GM21515 (cell line): ENCODE measurements around the gene DNAJC5.
"Not testable (repeated sequence)": the region's sequence is repeated elsewhere in the genome, so short reads cannot be mapped to it uniquely, and the experiment has no call there.

Experiments used
- ATAC-seq: cut with Tn5 transposase; IDR thresholded peaks from one replicate; pipeline ENCODE4 v1.9.1; 2021; ENCODE audit not compliant: unreplicated experiment

Gene DNAJC5

DNA sequence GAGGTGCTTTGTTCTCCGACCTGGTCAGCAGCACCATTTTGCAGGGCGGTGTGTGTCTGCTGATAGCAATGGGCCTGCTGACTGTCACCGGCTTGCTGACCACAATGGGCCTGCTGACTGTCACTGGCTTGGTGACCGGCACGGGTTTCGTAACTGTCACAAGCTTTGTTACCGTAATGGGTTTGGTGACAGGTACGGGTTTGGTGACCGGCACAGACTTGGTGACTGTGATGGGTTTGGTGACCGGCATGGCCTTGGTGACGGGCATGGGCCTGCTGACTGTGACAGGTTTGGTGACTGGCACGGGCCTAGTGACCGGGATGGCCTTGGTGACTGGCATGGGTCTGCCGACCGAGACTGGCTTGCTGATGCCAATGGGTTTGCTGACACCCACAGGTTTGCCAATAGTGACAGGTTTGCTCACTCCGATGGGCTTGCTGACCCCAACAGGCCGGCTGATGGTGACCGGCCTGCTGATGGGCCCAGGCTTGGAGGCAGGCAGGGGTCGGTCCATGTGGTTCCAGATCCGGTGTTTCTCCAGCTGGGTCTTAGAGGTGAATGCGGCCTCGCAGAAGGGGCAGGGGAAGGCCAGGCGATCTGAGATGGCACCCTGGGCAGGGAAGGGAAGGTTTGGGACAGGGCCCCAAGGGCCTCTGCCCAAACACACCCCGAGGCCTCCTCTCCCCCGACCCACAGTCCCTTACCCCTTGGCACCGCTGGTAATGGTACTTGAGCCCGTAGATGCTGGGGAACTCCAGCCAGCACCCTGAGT is 71.4 kb downstream of the DNAJC5 start:
- ATAC-seq: no peak

- ATAC-seq: no peak
Observed at GRCh38 chr20:63966944-63967322, 72.0 kb downstream of the DNAJC5 start.

- ATAC-seq: no peak
Observed at GRCh38 chr20:63967330-63968135, 72.6 kb downstream of the DNAJC5 start.

GRCh38 chr20:63968136-63968927 is 73.4 kb downstream of the DNAJC5 start:
- no peak for ATAC-seq

DNA sequence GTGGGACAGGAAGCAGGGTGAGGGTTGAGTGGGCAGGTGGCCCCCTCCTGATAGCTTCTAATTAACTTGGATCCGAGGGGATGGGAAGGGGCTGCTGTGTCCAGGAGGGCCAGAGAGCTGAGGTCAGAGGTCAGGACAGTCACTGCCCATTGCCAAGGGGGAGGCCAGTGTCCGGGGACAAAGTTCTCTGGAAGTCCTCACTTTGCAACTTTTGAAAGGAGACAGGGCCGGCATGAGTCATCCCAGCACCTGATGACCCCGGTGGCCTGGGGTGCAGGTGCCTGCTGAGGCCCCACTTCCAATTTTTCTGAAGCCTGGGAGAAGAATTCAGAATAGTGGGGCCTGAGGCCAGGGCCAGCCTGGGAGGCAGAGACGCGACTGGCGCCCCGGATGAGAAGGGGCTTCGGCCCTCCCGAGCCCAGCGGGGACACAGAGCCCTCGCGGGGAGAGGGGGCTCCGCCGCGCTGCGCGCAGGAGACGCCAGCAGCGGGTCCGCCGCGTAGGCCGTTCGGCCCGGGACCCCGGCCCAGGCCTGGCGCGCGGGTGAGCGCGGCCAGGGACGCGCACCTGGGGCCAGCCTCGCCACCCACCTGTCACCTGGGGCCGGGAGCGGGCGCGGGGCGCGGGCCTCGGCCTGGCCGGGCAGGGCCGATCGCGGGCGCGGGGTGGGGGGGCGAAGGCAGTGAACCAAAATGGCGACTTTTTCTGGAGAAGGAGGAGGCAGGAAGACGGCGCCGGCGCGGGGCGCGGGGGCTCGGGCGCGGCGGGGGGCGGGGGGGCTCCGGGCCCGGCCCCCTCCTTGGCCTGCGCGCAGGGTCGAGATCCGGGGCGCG is 74.2 kb downstream of the DNAJC5 start:
- no peak for ATAC-seq

DNA sequence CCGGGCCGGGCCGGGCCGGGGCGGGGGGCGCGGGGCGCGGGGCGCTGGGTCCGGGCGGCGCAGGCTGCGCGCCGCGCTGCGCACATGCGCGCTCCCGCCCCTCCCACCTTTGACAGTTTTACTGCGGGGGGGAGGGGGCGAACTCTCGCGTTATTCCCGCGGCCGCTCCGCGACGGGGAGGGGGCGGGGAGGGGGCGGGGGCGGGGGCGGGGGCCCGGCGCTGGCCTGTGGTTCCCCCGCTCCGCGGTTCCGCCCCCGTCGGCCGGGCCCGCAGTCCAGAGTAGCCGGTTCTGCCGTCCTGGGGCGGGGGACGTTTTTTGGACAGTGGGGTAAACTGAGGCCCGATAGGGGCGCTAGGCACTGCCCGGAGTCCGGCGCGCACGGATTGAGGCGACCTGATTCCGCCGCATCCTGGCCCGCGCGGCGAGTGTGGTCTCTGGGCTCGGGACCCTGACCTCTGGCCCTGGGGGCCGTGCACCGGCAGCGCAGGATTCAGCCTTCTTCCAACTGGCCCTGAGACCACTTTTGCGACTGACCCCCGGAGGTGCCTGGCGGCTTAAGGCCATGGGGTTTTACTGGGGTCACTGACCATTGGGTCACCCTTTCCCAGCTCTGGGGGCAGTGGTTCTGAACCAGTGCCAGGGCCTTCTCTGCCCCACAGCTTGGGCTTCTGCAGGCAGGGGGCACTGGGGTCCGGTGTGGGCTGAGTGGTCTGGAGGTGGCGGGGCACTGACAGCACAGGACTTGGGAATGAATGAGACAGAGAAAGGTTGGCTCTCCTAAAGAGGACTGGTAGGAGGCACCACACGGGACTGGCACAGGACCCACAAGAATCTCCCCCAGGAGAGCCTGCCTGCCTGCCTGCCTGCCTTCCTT is 75.2 kb downstream of the DNAJC5 start, which contains the start of gene ZNF512B:
Gene ZNF512B (minus strand): TSS at position 93 of the 876 bp plus-strand sequence. CDS start 1,980 bp downstream, outside the sequence.
- no peak for ATAC-seq

DNA sequence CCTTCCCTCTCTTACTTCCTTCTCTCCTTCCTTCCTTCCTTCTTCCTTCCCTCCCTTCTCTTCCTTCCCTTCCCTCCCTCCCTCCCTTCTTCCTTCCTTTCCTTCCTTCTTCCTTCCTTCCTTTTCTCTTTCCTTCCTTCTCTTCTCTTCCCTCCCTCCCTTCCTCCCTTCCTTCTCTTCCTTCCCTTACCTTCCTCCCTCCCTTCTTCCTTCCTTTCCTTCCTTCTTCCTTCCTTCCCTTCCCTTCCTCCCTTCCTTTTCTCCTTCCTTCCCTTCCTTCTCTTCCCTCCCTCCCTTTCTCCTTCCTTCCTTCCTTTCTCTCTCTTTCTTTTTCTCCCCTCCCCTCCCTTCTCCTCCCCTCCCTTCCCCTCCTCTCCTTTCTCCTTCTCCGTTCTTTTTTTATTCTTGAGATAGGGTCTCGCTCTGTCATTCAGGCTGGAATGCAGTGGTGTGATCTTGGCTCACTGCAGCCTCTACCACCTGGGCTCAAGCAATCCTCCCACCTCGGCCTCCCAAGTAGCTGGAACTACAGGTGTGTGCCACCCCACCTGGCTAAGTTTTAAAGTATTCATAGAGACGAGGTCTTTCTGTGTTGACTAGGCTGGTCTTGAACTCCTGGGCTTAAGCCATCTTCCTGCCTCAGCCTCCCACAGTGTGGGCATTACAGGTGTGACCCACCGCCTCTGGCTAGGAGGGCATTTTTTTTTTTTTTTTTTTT is 75.9 kb downstream of the DNAJC5 start:
- no peak for ATAC-seq

- ATAC-seq: not testable (repeated sequence)
Observed at GRCh38 chr20:63971960-63972311, 77.0 kb downstream of the DNAJC5 start.

DNA sequence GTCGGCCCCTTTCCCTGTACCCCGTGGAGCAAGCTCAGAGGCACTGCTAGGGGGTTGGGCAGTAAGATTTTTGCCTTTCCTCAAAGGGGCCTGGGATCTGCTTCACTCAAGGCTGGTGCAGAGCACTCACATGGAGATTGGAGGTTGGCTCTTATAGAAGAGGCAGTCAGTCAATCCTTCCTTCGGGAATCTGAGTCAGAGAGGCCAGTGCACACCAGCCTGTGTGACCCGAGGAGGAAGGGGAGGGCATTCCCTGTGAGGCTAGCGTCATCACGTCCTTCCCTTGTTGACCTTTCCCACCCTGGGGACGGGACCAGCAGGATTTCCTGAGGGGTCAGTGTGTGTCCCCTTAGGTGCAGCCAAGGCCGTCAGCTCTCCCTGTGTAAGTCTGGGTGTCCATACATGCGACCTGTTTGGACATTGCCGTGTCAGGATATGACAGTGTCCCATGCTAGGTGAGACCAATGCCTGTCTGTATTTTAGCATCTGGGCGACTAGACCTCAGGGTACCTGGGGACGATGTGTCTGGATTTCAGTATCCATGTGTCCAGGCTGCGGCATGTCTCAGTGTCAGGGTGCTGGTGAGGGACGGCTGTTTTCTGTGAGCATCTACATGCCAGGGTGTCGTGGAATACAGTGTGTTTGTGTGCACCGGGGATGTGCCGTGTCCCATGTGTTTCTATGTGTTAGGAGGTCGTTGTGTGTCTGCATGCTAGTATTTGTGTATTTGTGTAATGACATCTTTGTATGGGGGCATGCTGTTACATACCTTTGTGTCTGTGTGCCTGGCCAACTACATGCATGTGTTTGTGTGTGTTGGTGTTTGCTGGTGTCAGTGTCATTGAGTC is 77.6 kb downstream of the DNAJC5 start:
- ATAC-seq: no peak

DNA sequence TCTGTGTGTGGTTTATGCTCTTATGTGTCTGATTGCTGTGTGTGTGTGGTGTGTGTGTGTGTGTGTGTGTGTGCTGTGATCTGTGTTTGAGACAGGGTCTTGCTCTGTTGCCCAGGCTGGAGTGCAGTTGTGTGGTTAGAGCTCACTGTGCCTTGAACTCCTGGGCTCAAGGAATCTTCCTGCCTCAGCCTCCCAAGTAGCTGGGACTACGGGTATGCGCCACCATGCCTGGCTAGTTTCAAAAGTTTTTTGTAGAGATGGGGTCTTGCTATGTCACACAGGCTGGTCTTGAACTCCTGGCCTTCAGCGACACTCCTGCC is 78.2 kb downstream of the DNAJC5 start:
- ATAC-seq: no peak

DNA sequence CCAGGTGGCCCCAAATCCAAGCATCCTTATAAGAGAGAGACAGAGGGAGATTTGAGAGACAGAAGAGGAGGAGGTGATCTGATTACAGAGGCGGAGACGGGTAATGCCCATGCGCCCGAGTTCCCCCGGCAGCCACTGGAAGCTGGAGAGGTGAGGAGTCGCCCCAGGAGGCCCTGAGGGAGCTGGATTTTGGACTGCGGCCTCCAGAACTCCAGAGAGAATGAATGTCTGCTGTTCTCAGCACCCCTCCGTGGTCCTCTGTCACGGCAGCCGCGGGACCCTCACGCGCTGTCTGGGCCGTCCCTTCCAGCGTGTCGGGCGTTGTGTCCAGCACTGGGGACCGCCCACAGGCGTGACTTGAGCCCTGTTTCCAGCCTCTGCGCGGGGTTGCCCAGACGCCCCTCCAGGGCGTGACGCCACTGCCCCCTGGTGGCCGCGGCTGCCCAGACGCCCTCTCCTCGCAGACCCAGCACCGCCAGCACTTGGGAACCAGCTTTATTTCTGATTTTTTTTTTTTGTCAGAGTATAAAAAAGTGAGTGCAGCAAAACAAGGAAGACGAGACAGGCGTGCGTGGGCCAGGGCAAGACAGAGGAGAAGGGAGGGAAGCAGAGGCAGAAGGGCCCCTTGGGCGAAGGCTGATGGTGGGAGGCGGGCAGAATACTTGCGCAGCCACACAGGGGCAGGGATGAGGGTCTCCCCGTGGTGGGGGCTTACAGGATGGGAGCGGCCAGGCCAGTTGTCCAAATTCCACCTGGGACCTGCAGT is 78.9 kb downstream of the DNAJC5 start:
- peak; percentile 39 for ATAC-seq

GRCh38 chr20:63974402-63975200 is 79.7 kb downstream of the DNAJC5 start:
- ATAC-seq: no peak

DNA sequence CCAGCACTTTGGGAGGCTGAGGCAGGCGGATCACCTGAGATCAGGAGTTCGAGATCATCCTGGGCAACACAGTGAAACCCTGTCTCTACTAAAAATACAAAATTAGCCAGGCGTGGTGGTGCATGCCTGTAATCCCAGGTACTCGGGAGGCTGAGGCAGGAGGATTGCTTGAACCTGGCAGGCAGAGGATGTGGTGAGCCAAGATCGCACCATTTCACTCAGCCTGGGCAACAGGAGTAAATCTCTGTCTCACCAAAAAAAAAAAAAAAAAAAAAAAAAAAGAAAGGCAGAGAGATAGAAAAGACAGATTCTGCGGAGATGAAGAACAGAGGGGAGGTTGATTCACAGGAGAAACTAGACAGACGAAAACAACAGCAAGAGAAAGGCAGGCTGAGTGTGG is 81.6 kb downstream of the DNAJC5 start:
- ATAC-seq: not testable (repeated sequence)

DNA sequence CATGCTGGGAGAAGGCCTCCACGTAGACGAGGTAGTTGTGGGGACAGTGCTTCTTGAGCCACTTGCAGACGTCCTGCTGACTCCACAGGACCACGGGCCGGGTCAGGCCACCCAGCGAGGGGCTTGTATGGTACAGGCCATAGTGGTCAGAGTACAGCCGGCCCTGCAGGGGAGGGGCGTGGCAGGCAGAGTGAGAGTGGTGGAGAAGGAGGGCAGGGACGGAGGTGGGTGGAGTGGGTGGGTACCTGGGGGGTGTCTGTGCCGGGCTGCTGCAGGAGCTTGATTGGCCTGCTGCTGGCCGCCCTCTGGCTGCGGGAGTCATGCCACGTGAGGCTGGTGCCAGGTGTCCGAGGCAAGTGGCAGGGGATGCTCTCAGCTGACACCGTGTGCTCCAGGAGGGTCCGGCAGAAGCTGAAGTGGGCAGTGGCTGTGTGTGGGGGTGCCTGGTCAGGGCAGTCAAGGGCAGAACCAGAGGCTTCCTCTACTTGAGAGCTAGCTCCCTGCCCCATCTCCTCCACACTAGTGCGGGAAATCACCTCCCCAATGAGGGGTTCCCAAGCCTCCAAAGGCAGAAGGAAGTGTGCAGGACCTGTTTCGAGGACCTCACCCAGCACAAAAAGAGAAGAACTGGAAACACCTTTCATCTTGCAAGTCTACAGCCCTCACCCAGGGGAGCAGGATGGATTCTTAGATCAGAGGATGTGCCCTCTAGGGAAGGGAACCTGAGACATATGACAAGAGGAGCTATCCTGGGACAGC is 82.2 kb downstream of the DNAJC5 start:
- no peak for ATAC-seq

- ATAC-seq: no peak
Observed at GRCh38 chr20:63977739-63978276, 82.9 kb downstream of the DNAJC5 start.
